K562 (cell line): ENCODE measurements around the gene ZFPM1. TPM values are rescaled to one million over a fixed set of nuclear protein-coding genes. Genes with fewer than 3 reads are reported as not detected.

Experiments used
- ATAC-seq: fragments of 200-7000 bp; cut with Tn5 transposase; 3 replicates; pipeline ENCODE4 v1.9.1; 2020; ENCODE audit warnings: moderate library complexity
- BruUV-seq: library from RNA; stranded (reverse); fragments of 400-500 nt; replicated peaks from 2 replicates; lab custom pipeline; 2021; lab: Mats Ljungman, UMichigan
- CTCF ChIA-PET: fragments of 300-600 bp; formaldehyde crosslinking; extraction: SDS; loops from one replicate; lab custom pipeline; 2021; ENCODE audit warnings: low intra/inter-chr PET ratio; lab: Yijun Ruan, JAX
- POLR2A ChIA-PET: fragments of 300-600, 350-650 bp; sonication (Branson Sonifier 250); formaldehyde crosslinking; extraction: SDS; loops from one replicate; lab custom pipeline; 2021; ENCODE audit warnings: antibody characterized with exemption, inconsistent platforms; lab: Yijun Ruan, JAX
- DNase-seq, 4 experiments: peaks; one replicate each; pipeline versions ENCODE4 v3.0.0 to v3.0.0-alpha.2; 2011 to 2018; ENCODE audit warnings: low spot score in 3 of 4, mixed read lengths in 3 of 4; ENCODE audit errors: extremely low read depth in 1 of 4
- FAIRE-seq: peaks from 2 replicates; lab custom pipeline; 2011; peaks lifted over from hg19 to GRCh38; lab: Jason Lieb, UNC
- H2AFZ ChIP-seq: 2 replicates; pipeline ENCODE4 v1.6.0; 2011; ENCODE audit warnings: low read depth, low read length, control low read depth, inconsistent platforms
- H3K27ac ChIP-seq: fragments of 200-600 bp; 3 replicates; pipeline ENCODE4 v1.8.0; 2011; ENCODE audit warnings: low read depth, mild to moderate bottlenecking, control low read depth, inconsistent platforms, low read length, moderate library complexity, mixed read lengths; ENCODE audit errors: extremely low read depth
- H3K27me3 ChIP-seq, 2 experiments: fragments of 300-600 bp in 1 of 2; 2 replicates in 1 of 2; 3 replicates in 1 of 2; pipeline versions ENCODE4 v1.6.0 to v1.8.0; 2011; ENCODE audit warnings: inconsistent platforms in 2 of 2, low read length in 2 of 2, mild to moderate bottlenecking in 1 of 2, mixed read lengths in 1 of 2, moderate library complexity in 1 of 2; ENCODE audit not compliant: control insufficient read depth in 2 of 2, insufficient read depth in 2 of 2
- H3K36me3 ChIP-seq: fragments of 300-600 bp; 3 replicates; pipeline ENCODE4 v1.8.0; 2011; ENCODE audit warnings: mild to moderate bottlenecking, low read length, inconsistent platforms; ENCODE audit not compliant: control insufficient read depth, insufficient read depth
- H3K4me1 ChIP-seq, 2 experiments: fragments of 200-600 bp in 1 of 2; replicated peaks in 1 of 2; 2 replicates in 1 of 2; 3 replicates in 1 of 2; pipeline versions ENCODE4 v1.5.1 to v1.8.0; 2011; ENCODE audit warnings: inconsistent platforms in 2 of 2, low read length in 2 of 2, mild to moderate bottlenecking in 1 of 2, mixed read lengths in 1 of 2, moderate library complexity in 1 of 2; ENCODE audit not compliant: control insufficient read depth in 2 of 2, insufficient read depth in 2 of 2
- H3K4me2 ChIP-seq: 2 replicates; pipeline ENCODE4 v1.6.1; 2011; ENCODE audit warnings: low read length, control low read depth, inconsistent platforms, mixed read lengths; ENCODE audit not compliant: insufficient read depth
- H3K4me3 ChIP-seq: fragments of 200-600 bp; sonication (generic), shearing (Covaris generic); 2 replicates; pipeline ENCODE4 v1.5.1; 2016; ENCODE audit warnings: control low read depth, inconsistent platforms
- H3K79me2 ChIP-seq: fragments of 200-600 bp; 3 replicates; pipeline ENCODE4 v1.8.0; 2011; ENCODE audit warnings: low read length, inconsistent platforms; ENCODE audit not compliant: control insufficient read depth, insufficient read depth
- H3K9ac ChIP-seq, 2 experiments: 2 replicates each; pipeline versions ENCODE4 v1.6.0 to v1.6.1; 2011; ENCODE audit warnings: low read depth in 2 of 2, low read length in 2 of 2, control low read depth in 1 of 2, inconsistent platforms in 1 of 2, mild to moderate bottlenecking in 1 of 2, mixed read lengths in 1 of 2; ENCODE audit not compliant: insufficient read depth in 1 of 2
- H3K9me1 ChIP-seq: one replicate; pipeline ENCODE4 v1.6.0; 2011; ENCODE audit warnings: inconsistent platforms, mild to moderate bottlenecking, low read length, moderate library complexity; ENCODE audit not compliant: control insufficient read depth, insufficient read depth
- H3K9me3 ChIP-seq: replicated peaks from 2 replicates; pipeline ENCODE4 v1.5.1; 2011; ENCODE audit warnings: low read depth, low read length, inconsistent platforms; ENCODE audit not compliant: control insufficient read depth, insufficient read depth
- H4K20me1 ChIP-seq: replicated peaks from 2 replicates; pipeline ENCODE4 v1.6.1; 2011; ENCODE audit warnings: low read length, inconsistent platforms, mixed read lengths; ENCODE audit not compliant: control insufficient read depth, insufficient read depth
- CEBPB ChIP-seq: fragments of 450-650 bp; IDR thresholded peaks from 2 replicates; pipeline ENCODE4 v1.6.1; 2016; ENCODE audit warnings: missing genetic modification characterization, missing compliant biosample characterization
- CEBPG ChIP-seq, 3 experiments: fragments of 200-800 bp in 1 of 3; sonication (Bioruptor generic) in 1 of 3; sonication (generic) in 1 of 3; formaldehyde crosslinking in 1 of 3; IDR thresholded peaks in 2 of 3; conservative IDR thresholded peaks in 1 of 3; 2 replicates each; pipeline versions ENCODE4 v1.6.1 to v1.8.0; 2016 to 2022; ENCODE audit warnings: missing compliant biosample characterization in 2 of 3, missing genetic modification characterization in 2 of 3, mild to moderate bottlenecking in 1 of 3, missing genetic modification reagents in 1 of 3
- JUND ChIP-seq, 2 experiments: IDR thresholded peaks; 2 replicates in 1 of 2; 3 replicates in 1 of 2; pipeline ENCODE4 v1.6.1; 2011; ENCODE audit warnings: borderline replicate concordance in 2 of 2, low read depth in 2 of 2, low read length in 2 of 2, improper control_type of control experiment in 1 of 2, missing biosample characterization in 1 of 2, missing genetic modification characterization in 1 of 2, missing genetic modification reagents in 1 of 2
- KLF1 ChIP-seq: fragments of 450-650 bp; IDR thresholded peaks from 2 replicates; pipeline ENCODE4 v1.6.1; 2016; ENCODE audit warnings: missing genetic modification characterization, missing compliant biosample characterization
- NR2C1 ChIP-seq, 2 experiments: fragments of 450-650 bp; IDR thresholded peaks; 2 replicates each; pipeline ENCODE4 v1.6.1; 2017; ENCODE audit warnings: mild to moderate bottlenecking in 2 of 2, antibody characterized with exemption in 1 of 2, inconsistent platforms in 1 of 2, missing compliant biosample characterization in 1 of 2, missing genetic modification characterization in 1 of 2
- NR2C2 ChIP-seq, 2 experiments: fragments of 200-800 bp in 1 of 2; sonication (Bioruptor generic) in 1 of 2; sonication (generic) in 1 of 2; formaldehyde crosslinking in 1 of 2; IDR thresholded peaks; 2 replicates each; pipeline versions ENCODE4 v1.6.1 to v1.8.0; 2016 to 2022; ENCODE audit warnings: mild to moderate bottlenecking in 1 of 2, missing compliant biosample characterization in 1 of 2, missing genetic modification characterization in 1 of 2, missing genetic modification reagents in 1 of 2
- ZBTB7A ChIP-seq: IDR thresholded peaks from 2 replicates; pipeline ENCODE4 v1.6.1; 2011; ENCODE audit warnings: low read depth, mild to moderate bottlenecking, low read length, moderate library complexity, borderline replicate concordance; ENCODE audit not compliant: control insufficient read depth
- WGBS: fragments of 100-300 bp; shearing (Covaris generic); methylation state at CpG from one replicate; pipeline ENCODE4 v1.1.6; 2016; ENCODE audit warnings: low coverage, mixed read lengths; ENCODE audit not compliant: insufficient coverage; ENCODE audit errors: missing lambda C conversion rate; 5-methylcytosine and 5-hydroxymethylcytosine counted together
- in situ Hi-C: fragments of 300-500 bp; cut with MboI; formaldehyde crosslinking; loops from 4 replicates; pipeline ENCODE4 v1.15.0; 2018; ENCODE audit warnings: inconsistent platforms, mixed read lengths
- intact Hi-C: fragments of 100-400 bp; cut with micrococcal nuclease; formaldehyde crosslinking; loops from 2 replicates; pipeline ENCODE4 v1.14.2; 2022
- polyA plus RNA-seq, 8 experiments: library from polyadenylated mRNA; depleted of rRNA in 4 of 8; stranded (reverse) in 5 of 8; unstranded in 3 of 8; fragments of >200 nt; fragmentation: Nextera tagmentation in 2 of 8; fragmentation: Illumina TruSeq in 1 of 8; extraction: Ambion mirVana in 2 of 8; extraction: Trizol in 1 of 8; gene quantifications; 2 replicates each; pipeline versions ENCODE4 v1.2.1 to v1.2.3, GENCODE V29; 2011 to 2014; ENCODE audit warnings: inconsistent platforms in 1 of 8, missing spikeins in 1 of 8
- total RNA-seq, 7 experiments: library from RNA; depleted of rRNA in 6 of 7; stranded (reverse); fragments of >200 nt in 6 of 7; fragmentation: Illumina TruSeq in 2 of 7; extraction: Trizol in 2 of 7; gene quantifications; 2 replicates each; pipeline versions ENCODE4 v1.2.1 to v1.2.3, GENCODE V29; 2011 to 2021; ENCODE audit warnings: low replicate concordance in 1 of 7
- TF ChIP-seq, protein P1 (sequence below), 2 experiments: fragments of 150-350 bp in 1 of 2; IDR thresholded peaks; 2 replicates each; pipeline ENCODE4 v1.6.1; 2012 to 2016; ENCODE audit warnings: low read depth in 2 of 2, low read length in 2 of 2, mild to moderate bottlenecking in 1 of 2, moderate library complexity in 1 of 2

ZFPM1 gene
- total and polyA plus RNA-seq, 9 of the 15 experiments (the other 6 are each of a cell fraction or from before 2014, with no cell fraction given) = 0.03 to 35.9 (median 1.4) TPM

- Histone ChIP-seq H3K4me3 (no peak overlapping the region), H3K27me3 (peaks cover 16 to 29% of the 10 kb centered on the region in 2 experiments; a peak in 4 of 5 replicates), H3K4me1 (peaks cover 25 to 34% of the 10 kb centered on the region in 2 experiments), H3K9ac (peak overlapping the region in 1 of 2 experiments; percentile 51; a peak in 2 of 4 replicates), H3K36me3 (no peaks in the 10 kb centered on the region), H3K79me2 (no peaks in the 10 kb centered on the region), H3K9me3 (peaks cover 8% of the 10 kb centered on the region; the same call in 1 of the 2 replicates), H3K4me2 (no peak overlapping the region), H3K27ac (no peak overlapping the region), H2AFZ (0 out of 2 replicates have a peak overlapping the region, but pooled peaks have one; percentile 0), H3K9me1 (no peaks in the 10 kb centered on the region), H4K20me1 (no peaks in the 10 kb centered on the region)
- peak; percentile 20 for ATAC-seq
- TF ChIP-seq NR2C2 (CRISPR knock-in tag; IDR thresholded peaks at IDR 0.05) = no peak
- TF ChIP-seq NR2C2 (tag; IDR thresholded peaks at IDR 0.05) = 0 out of 2 replicates have a peak, but pooled peaks have one; percentile 18
- TF ChIP-seq CEBPG (CRISPR knock-in tag; IDR thresholded peaks at IDR 0.05) = no peak
- peak; percentile 76 to 93 for TF ChIP-seq CEBPG (tag; conservative IDR thresholded peaks at IDR 0.05 in 1 of 2, IDR thresholded peaks at IDR 0.05 in 1 of 2)
- no peak for TF ChIP-seq JUND (IDR thresholded peaks at IDR 0.05; ENCODE audit: borderline replicate concordance, low read depth, low read length)
- TF ChIP-seq JUND (tag; IDR thresholded peaks at IDR 0.05; ENCODE audit: borderline replicate concordance, low read depth, low read length) = no peak
- TF ChIP-seq, protein P1, sequence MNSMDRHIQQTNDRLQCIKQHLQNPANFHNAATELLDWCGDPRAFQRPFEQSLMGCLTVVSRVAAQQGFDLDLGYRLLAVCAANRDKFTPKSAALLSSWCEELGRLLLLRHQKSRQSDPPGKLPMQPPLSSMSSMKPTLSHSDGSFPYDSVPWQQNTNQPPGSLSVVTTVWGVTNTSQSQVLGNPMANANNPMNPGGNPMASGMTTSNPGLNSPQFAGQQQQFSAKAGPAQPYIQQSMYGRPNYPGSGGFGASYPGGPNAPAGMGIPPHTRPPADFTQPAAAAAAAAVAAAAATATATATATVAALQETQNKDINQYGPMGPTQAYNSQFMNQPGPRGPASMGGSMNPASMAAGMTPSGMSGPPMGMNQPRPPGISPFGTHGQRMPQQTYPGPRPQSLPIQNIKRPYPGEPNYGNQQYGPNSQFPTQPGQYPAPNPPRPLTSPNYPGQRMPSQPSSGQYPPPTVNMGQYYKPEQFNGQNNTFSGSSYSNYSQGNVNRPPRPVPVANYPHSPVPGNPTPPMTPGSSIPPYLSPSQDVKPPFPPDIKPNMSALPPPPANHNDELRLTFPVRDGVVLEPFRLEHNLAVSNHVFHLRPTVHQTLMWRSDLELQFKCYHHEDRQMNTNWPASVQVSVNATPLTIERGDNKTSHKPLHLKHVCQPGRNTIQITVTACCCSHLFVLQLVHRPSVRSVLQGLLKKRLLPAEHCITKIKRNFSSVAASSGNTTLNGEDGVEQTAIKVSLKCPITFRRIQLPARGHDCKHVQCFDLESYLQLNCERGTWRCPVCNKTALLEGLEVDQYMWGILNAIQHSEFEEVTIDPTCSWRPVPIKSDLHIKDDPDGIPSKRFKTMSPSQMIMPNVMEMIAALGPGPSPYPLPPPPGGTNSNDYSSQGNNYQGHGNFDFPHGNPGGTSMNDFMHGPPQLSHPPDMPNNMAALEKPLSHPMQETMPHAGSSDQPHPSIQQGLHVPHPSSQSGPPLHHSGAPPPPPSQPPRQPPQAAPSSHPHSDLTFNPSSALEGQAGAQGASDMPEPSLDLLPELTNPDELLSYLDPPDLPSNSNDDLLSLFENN (IDR thresholded peaks at IDR 0.05; ENCODE audit: low read depth in 2 of 2, low read length in 2 of 2) = 0 out of 4 replicates have a peak, but pooled peaks of 1 of the 2 experiments have one; percentile 16
- peak; percentile 55; the same call in 1 of the 2 replicates for TF ChIP-seq ZBTB7A
- TF ChIP-seq NR2C1 (IDR thresholded peaks at IDR 0.05) = peak; percentile 75
- TF ChIP-seq NR2C1 (tag; IDR thresholded peaks at IDR 0.05) = peak; percentile 66
- TF ChIP-seq KLF1 = no peak
- TF ChIP-seq CEBPB (tag) = peak; percentile 93
- DNase-seq = no peak
- no TSS peak for BruUV-seq
- ChIA-PET POLR2A (interaction anchor here (0.7 kb wide), 1 partner anchor 87 kb away, joined by 3 read pairs; no protein-coding TSS in a partner anchor), CTCF (no interaction called here)
- intact Hi-C loops (no loop called here), in situ Hi-C loops (no loop called here)
- FAIRE-seq = no peak
- 41% methylated on average over 15 of the region's 15 CpGs for WGBS
Measured at GRCh38 chr16:88548131-88548874, 95.2 kb downstream of the ZFPM1 start.
